Progenitor cell of endocrine pancreas (in vitro differentiated cells): Measurements from ENCODE around the gene CISD1. TPM values are rescaled to one million over a fixed set of nuclear protein-coding genes. Genes with fewer than 3 reads are reported as not detected.
"Not testable (repeated sequence)": the region's sequence is repeated elsewhere in the genome, so short reads cannot be mapped to it uniquely, and the experiment has no call there.

Source experiments
- DNase-seq: peaks from one replicate; pipeline ENCODE4 v3.0.0; 2021; ENCODE audit warnings: low spot score; ENCODE audit not compliant: unreplicated experiment
- H3K27ac Mint-ChIP-seq: 2 replicates; pipeline ENCODE4 v1.8.0; 2021; ENCODE audit warnings: mild to moderate bottlenecking, moderate library complexity, mixed read lengths
- H3K27me3 Mint-ChIP-seq: 2 replicates; pipeline ENCODE4 v1.8.0; 2021; ENCODE audit warnings: mixed read lengths
- H3K36me3 Mint-ChIP-seq: 2 replicates; pipeline ENCODE4 v1.8.0; 2022; ENCODE audit warnings: mixed read lengths; ENCODE audit not compliant: insufficient read depth
- H3K4me1 Mint-ChIP-seq: 2 replicates; pipeline ENCODE4 v1.8.0; 2021; ENCODE audit warnings: low read depth, mixed read lengths
- H3K4me3 Mint-ChIP-seq: 2 replicates; pipeline ENCODE4 v1.8.0; 2021; ENCODE audit warnings: low read depth, mild to moderate bottlenecking, moderate library complexity, mixed read lengths
- H3K9me3 Mint-ChIP-seq: 2 replicates; pipeline ENCODE4 v1.8.0; 2021; ENCODE audit warnings: low read depth, mixed read lengths
- CTCF ChIP-seq: fragments of 200-600 bp; sonication (generic); IDR thresholded peaks from one replicate; pipeline ENCODE4 v1.5.0; 2021; ENCODE audit warnings: antibody characterized with exemption, mild to moderate bottlenecking; ENCODE audit not compliant: unreplicated experiment
- total RNA-seq: library from RNA; stranded (reverse); gene quantifications from 2 replicates; pipeline ENCODE4 v1.2.1, GENCODE V29; 2021

CISD1 gene
- total RNA-seq, 1 donor from 2014 or later = 31.7 TPM

GRCh38 chr10:58253184-58253583, 15.8 kb upstream of the CISD1 start:
- TF ChIP-seq CTCF = no peak
- peaks cover 24% of the 10 kb centered on the region for H3K9me3 Mint-ChIP-seq
- H3K4me3 Mint-ChIP-seq = no peak overlapping the region
- no peaks in the 10 kb centered on the region for H3K4me1 Mint-ChIP-seq
- H3K27me3 Mint-ChIP-seq = no peaks in the 10 kb centered on the region
- DNase-seq = no peak
- no peak overlapping the region for H3K27ac Mint-ChIP-seq
- peaks cover 27% of the 10 kb centered on the region for H3K36me3 Mint-ChIP-seq

DNA sequence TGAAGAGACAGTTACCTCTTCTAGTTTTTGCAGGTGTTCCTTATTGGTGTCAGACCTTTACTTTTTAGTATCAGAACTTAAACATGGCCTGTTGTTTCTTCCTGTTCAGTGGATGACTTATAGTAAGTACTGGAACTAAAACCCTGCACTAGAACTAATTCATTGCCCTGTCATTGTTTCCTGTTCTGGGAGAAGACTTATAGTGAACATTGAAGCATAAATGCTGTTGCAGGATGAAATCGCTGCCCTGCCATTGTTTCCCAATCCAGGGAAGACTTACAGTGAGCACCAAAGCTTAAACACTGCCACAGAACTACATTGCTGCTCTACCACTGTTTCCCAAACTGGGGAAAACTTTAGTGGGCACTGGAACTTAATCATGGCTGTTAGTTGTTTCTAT, 14.3 kb upstream of the CISD1 start:
- H3K36me3 Mint-ChIP-seq = peaks cover 29% of the 10 kb centered on the region

DNA sequence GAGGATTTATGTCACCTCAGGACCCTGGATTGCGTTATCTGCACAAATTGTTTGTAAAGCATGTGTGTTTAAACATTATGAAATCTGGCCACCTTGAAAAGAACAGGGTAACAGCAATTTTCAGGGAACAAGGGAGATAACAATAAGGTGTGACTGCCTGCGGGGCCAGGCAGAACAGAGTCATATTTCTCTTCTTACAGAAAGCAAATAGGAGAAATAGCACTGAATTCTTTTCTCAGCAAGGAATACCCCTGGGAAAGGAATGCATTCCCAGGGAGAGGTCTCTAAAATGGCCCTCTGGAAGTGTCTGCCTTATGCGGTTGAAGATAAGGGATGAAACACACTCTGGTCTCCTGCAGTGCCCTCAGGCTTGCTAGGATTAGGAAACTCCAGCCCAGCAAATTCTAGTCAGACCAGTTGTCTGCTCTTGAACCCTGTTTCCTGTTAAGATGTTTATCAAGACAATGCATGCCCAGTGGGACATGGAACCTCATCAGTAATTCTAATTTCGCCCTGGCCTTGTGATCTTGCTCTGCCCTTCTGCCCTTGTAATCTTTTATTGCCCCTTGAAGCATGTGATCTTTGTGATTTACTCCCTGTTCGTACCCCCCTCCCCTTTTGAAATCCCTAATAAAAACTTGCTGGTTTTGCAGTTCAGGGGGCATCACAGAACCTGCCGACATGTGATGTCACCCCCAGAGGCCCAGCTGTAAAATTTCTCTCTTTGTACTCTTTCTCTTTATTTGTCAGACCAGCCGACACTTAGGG, 12.8 kb upstream of the CISD1 start:
- H3K27ac Mint-ChIP-seq = peak overlapping the region; percentile 73
- H3K9me3 Mint-ChIP-seq = peaks cover 24% of the 10 kb centered on the region
- not testable (repeated sequence) for DNase-seq, H3K4me3 Mint-ChIP-seq, H3K4me1 Mint-ChIP-seq, H3K27me3 Mint-ChIP-seq
- peaks cover 31% of the 10 kb centered on the region for H3K36me3 Mint-ChIP-seq

More for the DNA sequence above, 14.3 kb upstream of the CISD1 start:
- TF ChIP-seq CTCF = no peak
- Mint-ChIP-seq H3K9me3 (peaks cover 24% of the 10 kb centered on the region), H3K4me3 (no peak overlapping the region), H3K27ac (no peak overlapping the region), H3K27me3 (no peaks in the 10 kb centered on the region), H3K4me1 (no peaks in the 10 kb centered on the region)
- DNase-seq = no peak

DNA sequence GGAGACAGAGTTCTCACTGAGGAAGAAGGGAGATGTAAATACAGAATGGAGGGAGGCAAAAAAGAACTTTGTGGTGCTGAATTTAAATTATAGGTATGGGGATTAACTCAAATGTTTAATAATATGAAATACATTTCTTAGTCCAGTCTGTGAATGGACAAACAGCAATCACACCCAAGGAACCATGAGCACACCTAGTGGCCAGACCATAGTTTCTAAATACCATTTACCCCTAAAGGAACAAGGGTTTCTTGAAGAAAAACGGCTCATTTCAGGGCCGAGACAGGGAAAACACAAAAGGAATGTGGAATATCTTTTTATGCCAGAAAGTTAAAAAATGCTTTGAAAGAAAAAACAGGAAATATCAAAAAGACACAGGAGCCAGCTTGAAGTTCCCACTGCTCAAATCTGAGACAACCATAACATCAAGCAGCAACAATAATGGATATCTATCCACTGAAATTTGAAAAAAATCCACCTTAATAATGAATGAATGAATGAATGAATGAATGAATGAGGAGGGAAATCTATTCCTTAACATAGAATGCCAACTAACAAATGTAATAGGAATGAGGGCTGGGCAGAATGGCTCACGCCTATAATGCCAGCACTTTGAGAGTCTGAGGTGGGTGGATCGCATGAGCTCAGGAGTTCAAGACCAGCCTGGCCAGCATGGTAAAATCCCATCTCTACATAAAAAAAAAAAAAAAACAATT, 9.8 kb upstream of the CISD1 start:
- H3K27ac Mint-ChIP-seq = no peak overlapping the region
- peaks cover 21% of the 10 kb centered on the region for H3K9me3 Mint-ChIP-seq
- no peak for TF ChIP-seq CTCF

DNA sequence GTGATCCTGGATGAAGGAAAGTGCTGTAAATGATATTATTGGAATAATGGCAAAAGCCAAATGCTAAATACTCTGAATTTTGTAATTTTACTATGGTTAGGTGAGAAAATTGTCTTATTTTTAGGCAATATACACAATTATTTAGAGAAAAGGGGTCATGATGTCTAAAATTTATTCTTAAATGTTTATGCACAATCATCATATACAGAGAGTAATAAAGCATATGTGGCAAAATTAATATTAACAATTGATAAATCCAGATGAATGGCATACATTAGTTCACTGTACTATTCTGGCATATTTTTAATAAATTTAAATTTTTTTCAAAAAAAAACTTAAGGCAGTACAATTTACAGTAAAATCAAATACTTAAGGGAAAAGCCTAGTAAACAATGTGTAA, 8.6 kb upstream of the CISD1 start:
- H3K27me3 Mint-ChIP-seq = no peaks in the 10 kb centered on the region
- DNase-seq = no peak
- H3K27ac Mint-ChIP-seq = no peak overlapping the region

More for the DNA sequence above, 9.8 kb upstream of the CISD1 start:
- no peak overlapping the region for H3K4me3 Mint-ChIP-seq
- no peaks in the 10 kb centered on the region for H3K27me3 Mint-ChIP-seq
- no peaks in the 10 kb centered on the region for H3K4me1 Mint-ChIP-seq
- DNase-seq = no peak
- H3K36me3 Mint-ChIP-seq = peaks cover 23% of the 10 kb centered on the region

More for the DNA sequence above, 8.6 kb upstream of the CISD1 start:
- H3K9me3 Mint-ChIP-seq = peaks cover 14% of the 10 kb centered on the region
- TF ChIP-seq CTCF = no peak
- peaks cover 10% of the 10 kb centered on the region for H3K4me1 Mint-ChIP-seq
- peaks cover 20% of the 10 kb centered on the region for H3K36me3 Mint-ChIP-seq
- H3K4me3 Mint-ChIP-seq = no peak overlapping the region
